MG63 (cell line): ENCODE measurements around the gene PAK1. TPM values are rescaled to one million over a fixed set of nuclear protein-coding genes. Genes with fewer than 3 reads are reported as not detected.

ENCODE experiments used
- DNase-seq: peaks from one replicate; pipeline ENCODE4 v3.0.0-alpha.2; 2020
- H3K27me3 ChIP-seq: fragments of 250-450 bp; sonication (Bioruptor Pico); 2 replicates; pipeline ENCODE4 v1.5.1; 2020; ENCODE audit warnings: mild to moderate bottlenecking, moderate library complexity
- H3K36me3 ChIP-seq: fragments of 250-450 bp; sonication (Bioruptor Pico); 2 replicates; pipeline ENCODE4 v1.5.1; 2020; ENCODE audit warnings: mild to moderate bottlenecking, moderate library complexity
- H3K4me3 ChIP-seq: fragments of 250-450 bp; sonication (Bioruptor Pico); 2 replicates; pipeline ENCODE4 v1.5.1; 2020; ENCODE audit warnings: mild to moderate bottlenecking, moderate library complexity
- H3K9me3 ChIP-seq: fragments of 250-450 bp; sonication (Bioruptor Pico); 2 replicates; pipeline ENCODE4 v1.5.1; 2020; ENCODE audit warnings: mild to moderate bottlenecking, moderate library complexity
- total RNA-seq: library from RNA; depleted of rRNA; stranded (reverse); fragments of >200 nt; shearing (Covaris generic); gene quantifications from 2 replicates; pipeline ENCODE4 v1.2.3, GENCODE V29; 2014; ENCODE audit warnings: low replicate concordance; rRNA removed

Gene PAK1
- 31.3 and 35.5 TPM in 2 replicates for total RNA-seq

DNA sequence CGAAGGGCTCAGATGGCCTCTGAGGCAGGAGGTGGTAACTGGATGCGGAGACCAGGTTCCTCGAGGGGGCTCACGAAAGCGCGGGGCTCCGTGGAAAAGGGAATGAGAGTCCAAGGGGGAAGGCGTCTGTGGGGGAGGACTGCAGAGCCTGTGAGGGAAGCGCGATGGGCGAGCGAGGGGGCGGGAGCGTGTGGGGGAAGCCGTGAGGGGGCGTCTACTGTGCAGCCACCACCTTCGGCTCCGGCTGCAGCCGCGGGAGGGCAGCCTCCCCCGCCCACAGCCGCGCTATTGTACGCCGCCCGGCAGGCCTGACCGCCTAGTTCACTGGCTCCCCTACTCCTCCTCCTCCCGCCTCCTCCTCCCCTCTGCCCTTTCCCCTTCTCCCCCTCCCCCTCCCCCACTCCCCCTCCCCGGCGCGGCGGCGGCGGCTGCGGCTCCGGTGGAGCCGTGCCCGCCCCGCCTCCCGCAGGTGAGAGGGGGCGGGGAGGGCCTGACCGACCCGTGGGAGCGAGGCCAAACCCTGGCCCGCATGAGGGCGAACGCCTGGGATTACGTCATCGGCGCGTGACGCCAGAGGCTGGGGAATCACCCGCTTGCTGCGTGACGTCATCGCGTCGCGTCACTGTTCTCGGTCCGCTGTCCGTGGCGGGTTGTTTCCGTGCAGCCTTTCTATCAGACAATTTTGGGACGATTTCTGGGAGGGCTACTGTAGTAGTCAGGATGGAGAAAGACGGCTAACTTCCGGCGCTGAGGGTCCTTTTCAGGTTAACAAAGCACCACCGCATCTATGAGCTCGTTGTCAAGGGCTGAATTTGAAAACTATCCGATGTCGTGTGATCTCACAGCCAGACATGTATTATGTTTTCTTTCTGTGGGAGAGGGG lies at the start of gene PAK1:
Gene PAK1, minus strand, starts transcription at position 294 of the 883 bp plus-strand sequence. CDS start 81,574 bp downstream, outside the sequence.
- H3K9me3 ChIP-seq: no peaks in the 10 kb centered on the region
- peak; percentile 75 for DNase-seq
- H3K36me3 ChIP-seq: no peaks in the 10 kb centered on the region
- 0 out of 2 replicates have a peak, but pooled peaks cover 2% of the 10 kb centered on the region for H3K27me3 ChIP-seq
- peak within 1 kb of the TSS; percentile 47 for H3K4me3 ChIP-seq

DNA sequence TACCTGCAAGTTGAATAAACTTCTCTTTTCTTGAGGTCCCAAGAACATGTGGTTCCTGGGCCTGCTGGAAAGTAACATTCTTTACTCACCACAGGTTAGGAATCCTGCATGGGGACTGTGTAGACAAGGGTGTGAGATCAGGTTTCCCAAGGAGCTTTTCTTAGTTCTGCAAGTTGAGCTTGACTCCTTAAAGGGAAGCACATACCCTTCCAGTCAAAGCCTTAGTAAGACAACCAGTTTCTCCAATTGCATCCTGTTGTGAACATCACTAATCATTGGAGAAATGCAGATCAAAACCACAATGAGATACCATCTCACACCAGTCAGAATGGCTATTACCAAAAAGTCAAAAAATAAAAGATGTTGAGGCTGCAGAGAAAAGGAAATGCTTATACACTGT lies 48.3 kb upstream of the PAK1 start:
- no peak for DNase-seq
- Histone ChIP-seq H3K4me3 (no peak overlapping the region), H3K36me3 (no peaks in the 10 kb centered on the region), H3K27me3 (no peaks in the 10 kb centered on the region), H3K9me3 (no peaks in the 10 kb centered on the region)

DNA sequence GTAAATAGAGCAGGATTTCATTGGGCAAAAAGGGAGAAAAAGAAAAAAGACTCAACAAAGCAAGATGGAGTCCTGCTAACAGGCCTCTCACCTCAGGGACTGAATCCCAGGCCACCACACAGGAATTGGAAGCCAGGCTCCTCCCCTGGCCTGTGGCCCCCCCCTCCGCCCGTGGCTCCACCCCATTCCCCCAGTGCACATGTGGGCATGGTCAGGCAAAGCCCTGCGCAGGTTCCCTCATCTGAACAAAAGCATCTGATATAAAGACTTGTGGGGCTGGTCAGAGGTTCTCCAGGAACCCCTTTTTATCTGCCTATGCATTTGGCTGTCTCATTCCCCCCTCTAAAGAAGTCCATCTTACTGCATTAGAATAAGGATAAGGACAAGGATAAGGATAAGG lies 46.0 kb upstream of the PAK1 start:
- H3K36me3 ChIP-seq: no peaks in the 10 kb centered on the region
- H3K27me3 ChIP-seq: no peaks in the 10 kb centered on the region
- no peaks in the 10 kb centered on the region for H3K9me3 ChIP-seq
- H3K4me3 ChIP-seq: no peak overlapping the region
- DNase-seq: no peak

DNA sequence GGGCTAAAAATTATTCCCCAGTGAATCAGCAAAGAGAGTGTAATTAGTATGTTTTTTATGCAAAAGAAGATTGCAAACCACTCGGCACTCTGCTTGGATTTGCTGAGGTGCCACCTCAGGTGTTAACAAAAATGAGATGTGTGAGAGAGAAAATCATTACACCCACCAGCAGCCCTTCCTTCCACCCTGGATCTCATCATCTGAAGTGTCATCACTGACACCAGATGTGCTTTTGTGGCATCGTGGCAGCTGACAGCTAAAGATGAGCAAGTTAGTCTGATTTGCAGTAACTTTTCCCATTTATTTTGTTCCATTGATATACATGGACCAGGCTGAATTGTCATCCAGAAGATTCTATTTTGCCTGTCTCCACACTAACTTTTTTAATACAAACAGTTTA lies 44.6 kb upstream of the PAK1 start:
- DNase-seq: no peak
- Histone ChIP-seq H3K4me3 (no peak overlapping the region), H3K36me3 (no peaks in the 10 kb centered on the region), H3K9me3 (no peaks in the 10 kb centered on the region), H3K27me3 (no peaks in the 10 kb centered on the region)

DNA sequence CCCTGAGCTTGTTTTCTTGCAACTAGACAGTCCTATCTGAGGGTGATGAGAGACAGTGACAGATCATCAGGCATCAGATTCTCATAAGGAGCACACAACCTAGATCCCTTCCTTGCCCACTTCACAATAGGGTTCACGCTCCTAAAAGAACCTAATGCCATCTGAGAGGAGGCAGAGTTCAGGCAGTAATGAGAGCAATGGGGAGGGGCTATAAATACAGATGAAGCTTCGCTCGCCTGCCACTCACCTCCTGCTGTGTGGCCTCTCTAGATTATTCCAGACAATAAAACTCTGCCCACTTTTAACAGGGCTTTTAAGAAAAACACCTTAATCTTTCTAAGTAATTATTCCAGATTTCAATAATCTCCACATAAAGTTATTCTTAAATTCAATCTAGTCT lies 43.9 kb upstream of the PAK1 start:
- Histone ChIP-seq H3K27me3 (no peaks in the 10 kb centered on the region), H3K36me3 (no peaks in the 10 kb centered on the region), H3K9me3 (no peaks in the 10 kb centered on the region), H3K4me3 (no peak overlapping the region)
- no peak for DNase-seq

DNA sequence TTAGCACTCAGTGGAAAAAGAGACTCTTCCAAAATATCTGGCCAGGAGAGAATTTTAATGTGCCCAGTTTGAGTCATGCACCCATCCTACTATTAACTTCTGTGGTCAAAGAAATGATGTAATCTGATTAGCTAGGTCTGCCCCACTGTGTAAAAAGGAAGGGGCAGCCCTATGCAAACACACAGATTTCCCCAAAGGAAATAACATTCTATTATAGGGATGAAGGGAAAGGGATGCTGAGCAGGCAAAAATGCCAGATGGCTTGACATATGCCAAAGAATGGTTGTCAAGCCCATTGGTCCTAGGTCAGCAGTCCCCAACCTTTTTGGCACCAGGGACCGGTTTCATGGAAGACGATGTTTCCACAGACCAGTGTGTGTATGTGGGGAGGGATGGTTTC lies 43.3 kb upstream of the PAK1 start:
- no peaks in the 10 kb centered on the region for H3K27me3 ChIP-seq
- H3K36me3 ChIP-seq: no peaks in the 10 kb centered on the region
- peak; percentile 6 for DNase-seq
- H3K4me3 ChIP-seq: no peak overlapping the region
- no peaks in the 10 kb centered on the region for H3K9me3 ChIP-seq

DNA sequence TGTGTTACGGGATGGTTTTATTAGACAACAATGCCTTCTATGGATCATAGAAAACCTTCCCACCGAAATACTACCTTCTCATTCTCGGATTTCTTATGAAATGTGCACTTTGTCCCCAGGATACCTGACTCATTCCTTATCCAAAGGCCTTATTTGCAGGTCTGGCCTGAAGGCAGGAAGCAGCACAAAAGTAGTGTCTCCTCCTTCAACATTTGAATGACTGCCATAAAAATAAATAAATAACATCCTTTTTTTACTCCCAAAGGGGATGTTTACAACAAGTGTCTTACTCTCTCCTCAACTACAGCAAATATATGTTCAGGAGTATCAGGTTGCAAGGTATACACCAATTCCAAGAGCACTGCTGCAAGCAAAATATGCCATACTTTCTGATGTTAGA lies 41.6 kb upstream of the PAK1 start:
- DNase-seq: no peak
- H3K4me3 ChIP-seq: no peak overlapping the region
- no peaks in the 10 kb centered on the region for H3K27me3 ChIP-seq
- no peaks in the 10 kb centered on the region for H3K36me3 ChIP-seq
- H3K9me3 ChIP-seq: no peaks in the 10 kb centered on the region

DNA sequence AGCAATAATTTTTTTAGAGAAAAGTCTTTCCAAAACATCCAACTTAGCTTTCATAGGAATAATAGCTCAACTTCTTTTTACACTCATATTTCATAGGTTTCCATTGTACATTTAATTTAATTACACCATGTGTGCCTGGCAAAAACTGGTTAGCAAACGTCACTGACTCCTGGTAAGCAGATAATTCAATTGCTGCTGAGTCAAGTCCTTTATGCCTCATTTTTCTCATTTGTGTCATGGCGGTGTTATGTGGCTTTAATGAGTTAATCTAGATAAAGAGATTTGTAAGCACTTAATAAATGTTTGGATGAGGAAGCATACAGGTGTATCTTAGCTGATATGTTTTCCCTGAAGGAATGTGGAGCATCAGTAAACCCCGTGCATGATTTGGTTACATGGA lies 41.2 kb upstream of the PAK1 start:
- H3K9me3 ChIP-seq: no peaks in the 10 kb centered on the region
- H3K36me3 ChIP-seq: no peaks in the 10 kb centered on the region
- no peak for DNase-seq
- no peak overlapping the region for H3K4me3 ChIP-seq
- no peaks in the 10 kb centered on the region for H3K27me3 ChIP-seq

DNA sequence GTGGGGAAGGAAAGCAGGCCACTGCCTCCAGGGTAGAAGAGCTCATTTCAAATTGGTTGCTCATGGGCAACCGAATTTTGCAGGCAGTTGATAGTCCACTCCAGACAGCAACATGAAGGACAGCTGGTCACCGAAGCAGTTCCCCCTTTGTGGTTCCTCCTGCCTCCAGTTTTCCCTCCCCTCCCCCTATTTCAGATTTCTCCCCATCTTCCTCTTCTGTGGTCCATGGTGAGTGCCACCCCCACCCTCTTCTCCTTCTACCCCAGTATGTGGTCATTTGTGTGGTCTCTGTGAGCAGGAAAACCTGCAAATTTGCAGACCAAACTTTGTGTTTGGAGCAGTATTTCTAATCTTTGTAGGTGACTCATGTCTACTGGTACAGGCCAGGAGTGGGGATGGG lies 38.2 kb upstream of the PAK1 start:
- H3K27me3 ChIP-seq: no peaks in the 10 kb centered on the region
- DNase-seq: no peak
- no peaks in the 10 kb centered on the region for H3K9me3 ChIP-seq
- H3K36me3 ChIP-seq: no peaks in the 10 kb centered on the region
- H3K4me3 ChIP-seq: no peak overlapping the region

DNA sequence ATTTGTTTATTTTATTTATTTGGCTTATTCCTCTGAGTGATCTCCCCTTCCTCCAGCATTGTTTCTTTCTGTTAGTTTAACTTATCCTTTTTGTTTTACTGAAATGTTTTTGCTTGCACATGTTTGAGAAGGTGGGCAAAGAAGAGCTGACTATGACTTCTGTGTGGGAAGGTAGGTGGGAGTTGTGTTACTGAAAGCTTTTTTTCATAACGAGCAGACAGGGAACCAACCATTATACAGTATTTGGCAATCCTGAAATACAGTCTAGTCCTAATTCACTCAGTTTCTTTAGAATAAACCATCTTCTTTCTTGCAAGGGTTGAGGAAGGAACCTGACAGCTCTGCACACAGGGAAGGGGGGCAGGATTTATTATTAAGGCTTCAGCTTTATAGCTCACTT lies 37.0 kb upstream of the PAK1 start:
- no peak overlapping the region for H3K4me3 ChIP-seq
- no peaks in the 10 kb centered on the region for H3K36me3 ChIP-seq
- DNase-seq: no peak
- no peaks in the 10 kb centered on the region for H3K9me3 ChIP-seq
- H3K27me3 ChIP-seq: no peaks in the 10 kb centered on the region

DNA sequence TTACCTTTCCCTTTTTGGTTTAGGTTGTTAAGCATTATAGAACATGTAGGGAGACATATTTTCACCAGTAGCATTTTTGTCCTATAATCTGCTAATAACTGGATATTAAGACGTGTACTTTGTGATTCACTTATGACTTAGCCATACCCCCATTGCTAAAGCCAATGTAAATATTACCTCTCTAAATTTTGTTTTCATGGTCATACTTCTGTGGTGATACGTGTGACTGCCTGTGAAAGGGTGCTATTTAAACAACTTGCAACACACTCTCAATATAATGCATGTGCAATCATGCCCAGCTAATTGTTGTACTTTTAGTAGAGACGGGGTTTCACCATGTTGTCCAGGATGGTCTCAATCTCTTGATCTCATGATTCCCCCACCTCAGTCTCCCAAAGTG lies 36.2 kb upstream of the PAK1 start:
- H3K36me3 ChIP-seq: no peaks in the 10 kb centered on the region
- no peak overlapping the region for H3K4me3 ChIP-seq
- no peaks in the 10 kb centered on the region for H3K27me3 ChIP-seq
- no peaks in the 10 kb centered on the region for H3K9me3 ChIP-seq
- no peak for DNase-seq

DNA sequence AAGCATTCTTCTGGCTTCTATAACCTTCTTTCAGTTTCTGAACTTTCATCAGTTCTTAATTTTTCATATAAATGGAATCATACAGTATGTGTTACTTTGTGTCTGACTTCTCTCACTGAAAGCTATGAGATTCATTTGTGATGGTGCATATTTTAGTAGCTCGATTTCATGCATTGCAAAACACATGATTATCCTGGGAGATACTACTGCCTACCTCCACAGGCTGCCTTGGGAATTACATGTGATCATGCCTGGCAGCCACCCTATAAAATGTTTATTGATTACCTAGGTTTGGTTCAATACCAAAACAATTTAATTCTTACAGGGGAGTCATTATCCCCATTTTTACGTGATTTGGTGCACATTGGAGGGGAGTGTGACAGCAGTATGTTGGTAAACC lies 34.1 kb upstream of the PAK1 start:
- no peak for DNase-seq

DNA sequence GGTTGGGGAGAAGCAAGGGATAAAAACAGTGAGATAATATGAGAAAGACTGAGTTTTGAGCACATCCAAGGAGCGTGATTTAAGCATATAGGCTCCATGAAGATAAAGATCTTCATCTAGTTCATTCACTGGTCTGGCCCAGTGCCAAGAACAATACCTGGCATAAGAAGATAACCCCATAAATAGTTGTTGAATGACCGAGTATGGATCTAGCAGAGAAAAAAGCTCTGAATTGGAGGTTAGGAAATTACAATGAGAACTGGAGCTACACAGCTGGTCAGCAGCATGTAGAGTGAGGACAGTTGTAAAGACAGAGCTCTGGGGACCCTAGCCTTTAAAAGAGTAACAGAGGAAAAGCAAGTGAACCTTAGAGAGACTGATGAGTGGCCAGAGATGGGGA lies 33.0 kb upstream of the PAK1 start:
- Histone ChIP-seq H3K36me3 (no peaks in the 10 kb centered on the region), H3K9me3 (no peaks in the 10 kb centered on the region)
- DNase-seq: no peak

More for the DNA sequence above, 34.1 kb upstream of the PAK1 start:
- Histone ChIP-seq H3K4me3 (no peak overlapping the region), H3K36me3 (no peaks in the 10 kb centered on the region), H3K9me3 (no peaks in the 10 kb centered on the region), H3K27me3 (no peaks in the 10 kb centered on the region)

DNA sequence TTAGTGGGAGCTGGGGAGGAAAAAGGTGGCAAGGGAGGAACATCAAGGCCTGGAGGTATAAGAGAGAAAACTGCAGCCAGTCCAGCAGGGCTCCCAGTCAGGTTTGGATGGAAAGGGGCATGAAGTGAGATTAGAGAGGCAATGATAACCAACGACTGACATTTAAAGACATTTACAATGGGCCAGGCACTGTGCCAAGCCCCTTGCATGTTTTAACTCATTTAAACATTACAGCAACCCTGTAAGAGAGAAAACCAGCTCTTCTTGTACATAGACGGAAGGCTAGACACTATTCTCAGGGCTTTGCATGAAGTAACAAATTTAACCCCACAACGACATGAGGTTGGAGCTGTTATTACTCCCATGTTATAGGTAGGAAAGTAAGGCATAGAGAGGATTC lies 32.1 kb upstream of the PAK1 start:
- no peaks in the 10 kb centered on the region for H3K36me3 ChIP-seq
- H3K9me3 ChIP-seq: no peaks in the 10 kb centered on the region
- H3K27me3 ChIP-seq: no peaks in the 10 kb centered on the region
- H3K4me3 ChIP-seq: no peak overlapping the region
- no peak for DNase-seq

More for the DNA sequence above, 33.0 kb upstream of the PAK1 start:
- H3K4me3 ChIP-seq: no peak overlapping the region
- H3K27me3 ChIP-seq: no peaks in the 10 kb centered on the region

DNA sequence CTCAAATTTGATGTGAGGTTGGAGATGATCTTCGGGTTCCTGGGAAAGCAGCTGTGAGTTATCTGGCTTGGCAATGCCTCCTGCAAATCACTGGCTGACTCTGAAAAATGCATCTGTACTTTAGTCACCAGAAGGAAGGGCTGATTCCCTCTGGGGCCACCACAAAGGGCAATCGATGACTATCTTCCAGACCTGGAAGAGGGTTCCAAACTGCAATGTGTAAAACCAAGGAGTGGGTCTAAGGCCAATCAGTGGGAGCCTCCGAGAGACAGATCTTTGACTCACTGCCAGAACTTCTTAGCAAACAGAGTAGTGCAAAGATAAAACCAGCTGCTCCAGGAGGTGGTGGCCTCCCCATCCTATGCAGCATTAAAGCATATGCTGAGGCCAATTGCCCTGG lies 29.1 kb upstream of the PAK1 start:
- H3K36me3 ChIP-seq: no peaks in the 10 kb centered on the region
- no peaks in the 10 kb centered on the region for H3K9me3 ChIP-seq
- peak; percentile 42 for DNase-seq
- H3K27me3 ChIP-seq: no peaks in the 10 kb centered on the region
- H3K4me3 ChIP-seq: no peak overlapping the region

DNA sequence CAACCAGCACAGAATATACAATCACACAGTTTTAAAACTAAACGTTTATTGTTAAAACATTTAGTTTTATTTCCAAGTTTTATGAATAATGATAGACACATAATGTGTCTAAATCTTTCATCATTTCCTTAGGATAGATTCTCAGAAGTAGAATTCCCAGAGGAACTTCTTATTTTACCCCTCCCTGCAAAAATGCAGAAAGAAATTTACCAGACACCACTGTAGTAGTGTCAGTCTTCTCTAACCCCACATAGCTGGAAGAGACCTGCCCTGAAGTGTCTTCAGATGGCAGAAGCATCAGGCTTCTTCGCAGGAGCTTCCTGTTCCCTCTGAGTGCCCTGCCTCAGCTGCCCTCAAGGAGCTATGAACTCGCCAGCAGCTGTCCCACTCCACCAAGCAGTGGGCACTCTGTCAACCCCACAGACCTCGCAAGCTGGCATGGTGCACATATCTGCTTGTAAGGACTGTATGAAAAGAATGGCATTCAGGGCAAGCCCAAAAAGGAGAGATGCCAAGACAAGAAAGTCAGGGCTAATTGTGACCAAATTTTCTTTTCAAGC lies 28.5 kb upstream of the PAK1 start:
- Histone ChIP-seq H3K27me3 (no peaks in the 10 kb centered on the region), H3K9me3 (no peaks in the 10 kb centered on the region), H3K36me3 (no peaks in the 10 kb centered on the region), H3K4me3 (no peak overlapping the region)
- DNase-seq: peak; percentile 32

DNA sequence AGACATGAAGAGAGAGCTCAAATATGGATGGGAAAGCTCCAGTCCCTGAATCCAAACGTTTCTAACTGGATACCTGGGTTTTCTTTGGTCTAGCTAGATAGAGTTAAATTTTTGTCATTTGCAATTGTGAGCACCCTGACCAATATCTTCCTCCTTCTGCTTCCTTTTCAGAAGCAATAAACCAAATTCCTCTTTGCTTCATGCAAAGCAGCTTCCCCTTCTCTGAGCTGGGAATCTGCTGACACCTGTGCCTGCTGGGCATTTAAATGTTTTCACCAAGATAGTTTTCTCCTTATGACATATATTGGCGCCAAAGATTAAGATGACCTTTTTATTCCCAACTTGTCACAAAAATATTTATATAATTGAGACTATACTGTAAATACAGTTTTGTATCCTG lies 27.9 kb upstream of the PAK1 start:
- Histone ChIP-seq H3K4me3 (no peak overlapping the region), H3K9me3 (no peaks in the 10 kb centered on the region), H3K27me3 (no peaks in the 10 kb centered on the region), H3K36me3 (no peaks in the 10 kb centered on the region)
- no peak for DNase-seq

DNA sequence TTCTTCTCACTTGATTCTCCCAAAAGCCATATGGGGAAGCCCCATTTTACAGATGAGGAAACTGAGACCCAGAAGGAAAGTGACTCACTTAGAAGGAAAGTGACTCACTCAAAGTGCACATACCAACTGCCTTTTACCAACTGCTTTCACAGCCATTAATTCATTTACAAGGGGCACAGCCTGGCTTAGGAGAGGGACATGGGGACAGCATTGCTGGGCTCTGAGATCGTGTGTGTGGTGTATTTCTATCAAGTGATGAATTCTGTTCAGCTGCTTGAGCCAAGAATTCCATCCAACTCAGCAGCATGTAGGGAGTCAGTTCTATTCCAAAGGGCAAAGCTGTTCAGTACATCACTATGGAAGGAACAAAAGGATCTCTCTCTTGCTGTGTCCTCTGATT lies 23.5 kb upstream of the PAK1 start:
- H3K27me3 ChIP-seq: no peaks in the 10 kb centered on the region
- H3K36me3 ChIP-seq: no peaks in the 10 kb centered on the region
- no peaks in the 10 kb centered on the region for H3K9me3 ChIP-seq
- DNase-seq: no peak
- no peak overlapping the region for H3K4me3 ChIP-seq
